AG20443 (cell line): Measurements from ENCODE around the gene ITGB1BP2.
"Not testable (repeated sequence)": the region's sequence is repeated elsewhere in the genome, so short reads cannot be mapped to it uniquely, and the experiment has no call there.

ENCODE experiments used
- DNase-seq: peaks from one replicate; pipeline ENCODE4 v3.0.0; 2012; ENCODE audit warnings: low spot score, mixed read lengths

ITGB1BP2 gene

DNA sequence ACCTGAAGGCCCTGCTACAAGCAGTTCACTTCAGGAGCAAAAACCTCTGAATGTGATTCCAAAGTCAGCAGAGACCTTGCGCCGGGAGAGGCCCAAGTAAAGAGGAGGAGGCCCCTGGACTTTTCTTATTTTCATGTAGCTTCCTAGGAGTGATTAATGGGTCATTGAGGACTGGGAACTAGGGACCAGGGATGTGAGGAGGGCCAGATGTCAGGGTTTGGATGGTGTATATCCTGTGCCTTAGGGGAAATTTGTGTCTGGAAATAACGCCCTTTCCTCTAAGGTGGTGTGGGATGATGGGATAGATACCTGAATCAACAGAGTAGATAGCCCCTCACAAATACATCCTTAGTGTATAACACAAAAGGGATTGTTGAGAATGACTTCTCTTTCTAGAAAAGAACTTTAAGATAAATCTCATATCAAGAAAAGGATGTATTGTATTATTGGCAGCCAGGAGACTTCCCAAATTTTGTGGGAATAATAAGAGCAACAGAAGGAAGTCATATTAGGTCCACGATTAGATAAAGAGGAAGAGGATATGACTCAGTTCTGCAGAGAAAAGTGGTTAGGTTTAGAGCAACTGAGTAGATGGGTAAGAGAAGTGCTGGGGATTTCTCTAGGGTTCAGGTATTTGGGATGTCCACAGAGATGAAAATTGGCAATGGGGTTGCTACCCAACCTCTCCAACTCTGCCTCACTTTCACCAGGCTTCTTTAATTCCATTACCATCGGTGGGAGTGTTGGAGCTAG lies 1.1 kb downstream of the ITGB1BP2 start:
- DNase-seq: no peak

DNA sequence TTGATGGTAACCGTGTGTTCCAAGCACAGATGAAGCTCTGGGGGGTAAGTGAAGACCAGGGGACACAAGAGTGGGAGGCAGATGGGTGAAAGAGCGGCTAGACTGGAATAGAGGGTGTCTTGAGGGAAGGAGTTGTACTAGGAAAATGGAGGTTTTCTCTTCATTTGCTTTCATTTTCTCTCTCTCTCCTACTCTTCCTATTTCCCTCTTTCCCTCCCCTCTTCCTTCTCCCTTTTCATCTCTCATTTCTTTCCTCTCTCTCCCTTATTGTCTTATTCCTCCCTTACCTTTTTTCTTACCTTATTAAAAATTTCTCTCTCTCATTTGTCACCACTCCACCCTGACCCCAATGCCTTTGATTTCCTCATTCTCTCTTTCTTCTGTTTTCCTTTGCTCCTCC lies 3.0 kb downstream of the ITGB1BP2 start:
- no peak for DNase-seq

DNA sequence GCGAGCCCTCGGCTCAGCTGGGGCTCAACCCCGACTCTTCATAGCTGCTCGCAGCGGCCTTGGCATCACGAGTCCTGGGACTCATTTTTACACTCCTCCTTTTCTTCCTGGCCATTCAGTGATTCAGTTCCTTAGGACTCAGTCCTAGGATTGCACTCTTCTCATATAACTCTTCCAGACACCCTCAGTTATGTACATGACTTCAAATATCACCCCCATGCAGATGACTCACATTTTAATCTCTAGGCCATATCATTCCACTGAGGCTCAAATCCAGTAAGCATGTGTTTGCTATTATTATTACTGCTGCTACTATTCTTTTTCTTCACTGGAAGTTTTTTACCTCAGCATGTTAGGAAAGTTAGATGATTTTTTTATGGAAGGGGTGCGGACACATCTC lies 14.4 kb downstream of the ITGB1BP2 start:
- DNase-seq: peak; percentile 33

DNA sequence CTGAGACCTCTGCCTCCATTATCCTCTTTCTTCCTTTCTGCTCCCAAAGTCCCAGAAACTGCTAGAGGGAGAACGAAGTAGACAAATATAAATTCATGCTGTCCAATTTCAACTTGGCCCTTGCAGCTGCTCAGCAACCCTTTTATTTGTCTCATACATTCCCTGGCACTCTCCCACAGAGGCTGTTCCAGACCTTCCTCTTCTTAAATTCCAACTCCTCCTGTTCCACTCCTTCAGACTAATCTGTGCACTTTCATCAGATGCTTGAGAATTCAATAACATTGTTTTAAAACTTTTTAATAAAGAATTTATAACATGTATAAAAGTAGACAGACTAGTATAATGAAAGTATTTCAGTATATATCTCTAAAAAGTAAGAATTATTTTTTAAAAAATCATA lies 15.4 kb downstream of the ITGB1BP2 start:
- not testable (repeated sequence) for DNase-seq

DNA sequence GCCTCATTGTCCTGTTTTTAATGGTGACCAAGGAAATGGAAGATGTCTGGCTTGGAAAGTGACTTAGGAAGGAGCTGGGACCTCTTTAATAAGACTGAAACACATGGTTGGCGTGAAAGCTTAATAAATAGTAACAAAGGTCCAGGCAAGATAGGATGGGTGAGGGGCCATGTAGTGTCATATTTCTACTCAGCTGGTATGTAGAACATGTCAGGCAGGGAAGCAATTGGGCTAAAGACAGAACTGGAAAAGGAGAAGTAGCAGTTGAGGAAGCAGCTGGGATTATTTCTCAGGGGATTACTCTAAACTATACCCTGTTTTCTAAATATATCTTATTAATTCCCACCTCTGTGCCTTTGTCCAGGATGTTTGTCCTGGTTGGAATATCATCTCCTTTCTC lies 18.6 kb downstream of the ITGB1BP2 start:
- no peak for DNase-seq

DNA sequence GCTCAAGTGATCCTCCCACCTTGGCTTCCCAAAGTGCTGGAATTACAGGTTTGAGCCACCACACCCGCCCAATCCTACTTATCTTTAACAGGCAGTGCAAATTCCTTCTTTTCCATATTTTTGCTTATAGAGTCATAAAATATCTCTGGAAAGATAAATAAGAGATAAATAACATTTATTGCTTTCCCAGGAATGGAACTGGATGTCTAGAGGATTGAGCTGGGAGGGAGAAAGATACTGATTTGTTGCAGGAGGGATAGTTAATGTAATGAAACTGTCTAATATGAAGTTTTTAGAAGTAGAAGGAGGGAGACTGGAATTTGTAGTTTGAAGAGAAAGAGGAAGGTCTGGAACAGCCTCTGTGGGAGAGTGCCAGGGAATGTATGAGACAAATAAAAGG lies 20.2 kb downstream of the ITGB1BP2 start:
- no peak for DNase-seq

- not testable (repeated sequence) for DNase-seq
These were observed 22.9 kb downstream of the ITGB1BP2 start for GRCh38 chrX:71324452-71324851.

GRCh38 chrX:71326394-71326793 lies 24.8 kb downstream of the ITGB1BP2 start:
- no peak for DNase-seq

- DNase-seq: not testable (repeated sequence)
These were observed 47.7 kb downstream of the ITGB1BP2 start for GRCh38 chrX:71349151-71349665.

- DNase-seq: not testable (repeated sequence)
These were observed 48.3 kb downstream of the ITGB1BP2 start for GRCh38 chrX:71349867-71350266.

DNA sequence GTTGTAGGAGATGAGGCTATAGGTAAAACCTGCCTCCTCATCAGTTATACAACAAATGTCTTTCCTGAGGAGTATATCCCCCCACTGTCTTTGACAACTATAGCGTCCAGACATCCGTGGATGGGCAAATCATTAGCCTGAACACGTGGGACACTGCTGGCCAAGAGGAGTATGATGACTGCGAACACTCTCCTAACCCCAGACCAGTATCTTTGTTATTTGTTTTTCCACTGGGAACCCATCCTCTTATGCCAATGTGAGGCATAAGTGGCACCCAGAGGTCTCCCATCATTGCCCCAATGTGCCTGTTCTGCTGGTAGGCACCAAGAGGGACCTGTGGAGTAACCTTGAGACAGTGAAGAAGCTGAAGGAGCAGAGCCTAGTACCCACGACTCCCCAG lies 50.9 kb downstream of the ITGB1BP2 start:
- DNase-seq: not testable (repeated sequence)
